ENCODE data around the gene SRSF3.

Gene SRSF3

GRCh38 chr6:36594029-36594815, at the start of gene SRSF3:
Gene SRSF3 (plus strand): TSS chr6:36594362. CDS start chr6:36596763, 2,401 bp downstream.
- peak; percentile 52 for TF ChIP-seq CTCF (IDR thresholded peaks at IDR 0.05; ENCODE audit: low read depth, low read length)
- peak; percentile 99 for DNase-seq (ENCODE audit: low read depth in 2 of 2)
- peak within 1 kb of the TSS; percentile 53 to 94 for H3K4me3 ChIP-seq (replicated peaks in 1 of 2; ENCODE audit: low read depth in 2 of 2, low read length in 2 of 2)

- DNase-seq (ENCODE audit: low read depth in 2 of 2) = peak in 1 of 2 donors; percentile 5
- peak overlapping the region; percentile 76 to 90 for H3K4me3 ChIP-seq (replicated peaks in 1 of 2; ENCODE audit: low read depth in 2 of 2, low read length in 2 of 2)
- no peak for TF ChIP-seq CTCF (IDR thresholded peaks at IDR 0.05; ENCODE audit: low read depth, low read length)
Observed at GRCh38 chr6:36545767-36546307, 48.3 kb upstream of the SRSF3 start.

- H3K4me3 ChIP-seq (replicated peaks in 1 of 2; ENCODE audit: low read depth in 2 of 2, low read length in 2 of 2) = peak overlapping the region; percentile 76 to 90
- TF ChIP-seq CTCF (IDR thresholded peaks at IDR 0.05; ENCODE audit: low read depth, low read length) = no peak
- peak; percentile 39 to 44 for DNase-seq (ENCODE audit: low read depth in 2 of 2)
Observed at GRCh38 chr6:36546308-36546919, 47.7 kb upstream of the SRSF3 start.

- no peak for TF ChIP-seq CTCF (IDR thresholded peaks at IDR 0.05; ENCODE audit: low read depth, low read length)
- H3K4me3 ChIP-seq (replicated peaks in 1 of 2; ENCODE audit: low read depth in 2 of 2, low read length in 2 of 2) = peak within 1 kb of the TSS; percentile 76 to 90
- peak; percentile 89 to 92 for DNase-seq (ENCODE audit: low read depth in 2 of 2)
Observed at GRCh38 chr6:36546920-36547645, 47.1 kb upstream of the SRSF3 start, which contains the start of gene STK38. Gene STK38 (minus strand): TSS chr6:36547479. CDS start chr6:36540202, 7,277 bp downstream.

GRCh38 chr6:36547646-36548400, 46.3 kb upstream of the SRSF3 start:
- TF ChIP-seq CTCF (IDR thresholded peaks at IDR 0.05; ENCODE audit: low read depth, low read length) = no peak
- H3K4me3 ChIP-seq (replicated peaks in 1 of 2; ENCODE audit: low read depth in 2 of 2, low read length in 2 of 2) = peak overlapping the region in 1 of 2 donors; percentile 76
- no peak for DNase-seq (ENCODE audit: low read depth in 2 of 2)

GRCh38 chr6:36548401-36548743, 45.8 kb upstream of the SRSF3 start:
- DNase-seq (ENCODE audit: low read depth in 2 of 2) = no peak
- TF ChIP-seq CTCF (IDR thresholded peaks at IDR 0.05; ENCODE audit: low read depth, low read length) = no peak
- H3K4me3 ChIP-seq (replicated peaks in 1 of 2; ENCODE audit: low read depth in 2 of 2, low read length in 2 of 2) = no peak overlapping the region
